Superior temporal gyrus (tissue), 1 donor: ENCODE results near the gene AUTS2.
"Not testable (repeated sequence)": the region's sequence is repeated elsewhere in the genome, so short reads cannot be mapped to it uniquely, and the experiment has no call there.

Source experiments
- DNase-seq: peaks from one replicate; pipeline ENCODE4 v3.0.0-alpha.2; 2016; ENCODE audit errors: extremely low spot score

AUTS2 gene

DNA sequence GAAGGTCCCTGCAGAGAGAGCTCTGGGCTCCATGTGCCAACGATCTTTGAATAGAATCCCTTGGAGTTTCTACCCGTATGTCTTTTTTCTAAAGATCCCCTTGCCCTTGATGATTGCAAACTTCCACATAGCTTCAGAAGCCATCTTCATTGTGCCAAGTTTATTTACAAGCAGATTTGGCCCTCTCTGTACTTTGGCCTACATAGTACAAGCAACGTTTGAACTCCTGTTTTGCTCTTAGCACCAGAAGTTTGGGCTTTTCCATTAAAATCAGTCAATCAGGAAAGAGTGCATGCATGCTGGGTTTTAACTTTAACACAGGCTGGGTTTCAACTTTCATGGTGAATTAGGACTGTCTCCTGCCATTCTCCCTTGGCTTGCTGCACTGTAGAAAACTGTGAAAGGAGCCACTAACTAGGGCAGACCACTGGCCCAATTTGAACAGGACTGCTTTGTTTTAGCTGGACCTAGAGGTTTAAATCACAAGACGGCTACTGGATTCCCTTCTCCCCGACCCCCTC lies 976.1 kb downstream of the AUTS2 start:
- DNase-seq: no peak

DNA sequence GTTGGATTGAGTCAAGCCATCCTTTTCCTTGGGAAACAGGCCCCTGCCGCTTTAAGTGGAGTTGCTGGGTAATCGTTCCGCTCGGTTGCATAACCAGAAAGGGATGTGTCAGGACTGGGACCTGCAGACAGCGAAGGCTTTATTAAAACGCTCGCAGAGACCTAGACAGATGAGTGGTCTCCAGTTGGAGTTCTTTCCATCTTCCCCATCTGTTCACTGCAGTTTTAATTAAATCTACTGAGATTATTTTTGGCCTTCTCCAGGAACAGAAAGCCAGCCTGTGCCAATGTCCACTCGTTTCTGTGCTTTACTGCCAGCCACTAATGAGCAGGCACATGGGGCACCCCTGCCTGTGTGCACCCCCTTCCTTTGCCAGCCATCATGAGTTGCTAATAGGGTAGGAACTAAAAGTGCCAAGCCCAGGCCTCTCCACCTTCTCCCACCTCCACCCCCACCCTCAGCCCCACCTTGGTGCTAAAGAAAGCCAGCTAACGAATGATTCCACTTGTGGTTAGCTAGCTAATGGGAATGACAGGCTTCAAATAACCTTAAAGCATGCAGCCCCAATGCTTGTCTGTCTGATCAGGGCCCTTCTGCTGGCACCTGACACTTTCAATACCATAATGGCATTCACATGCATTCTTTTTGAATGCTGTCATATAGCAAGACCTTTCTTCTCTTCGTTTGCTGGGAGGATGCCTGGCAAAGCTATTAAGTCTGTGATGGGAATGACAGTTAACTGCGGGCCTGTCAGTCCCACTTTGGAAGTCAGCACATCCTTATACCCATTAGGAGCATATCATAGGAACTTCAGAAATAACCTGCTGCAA lies 976.9 kb downstream of the AUTS2 start:
- peak; percentile 53 for DNase-seq

- DNase-seq: no peak
These were observed 978.8 kb downstream of the AUTS2 start for GRCh38 chr7:70577078-70577477.

DNA sequence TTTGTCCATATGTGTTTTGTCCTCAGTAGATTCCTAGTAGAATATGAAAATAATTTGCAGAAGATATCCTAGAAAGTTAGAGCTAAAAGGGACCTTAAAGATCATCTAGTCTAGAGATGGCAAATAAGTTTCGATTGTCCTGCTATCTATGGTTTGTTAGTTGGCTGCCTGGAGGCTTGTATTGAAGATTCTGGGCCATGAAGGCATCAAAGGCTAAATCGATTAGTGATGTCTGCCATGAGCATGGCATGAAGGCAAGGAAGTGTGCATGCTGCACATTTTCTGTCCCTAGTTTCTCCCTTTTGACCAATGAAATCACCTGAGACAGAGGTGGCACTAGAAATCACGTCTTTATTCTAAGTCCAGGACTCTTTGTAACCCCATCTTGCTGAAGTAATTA lies 979.9 kb downstream of the AUTS2 start:
- no peak for DNase-seq

- no peak for DNase-seq
These were observed 981.3 kb downstream of the AUTS2 start for GRCh38 chr7:70579397-70580097.

DNA sequence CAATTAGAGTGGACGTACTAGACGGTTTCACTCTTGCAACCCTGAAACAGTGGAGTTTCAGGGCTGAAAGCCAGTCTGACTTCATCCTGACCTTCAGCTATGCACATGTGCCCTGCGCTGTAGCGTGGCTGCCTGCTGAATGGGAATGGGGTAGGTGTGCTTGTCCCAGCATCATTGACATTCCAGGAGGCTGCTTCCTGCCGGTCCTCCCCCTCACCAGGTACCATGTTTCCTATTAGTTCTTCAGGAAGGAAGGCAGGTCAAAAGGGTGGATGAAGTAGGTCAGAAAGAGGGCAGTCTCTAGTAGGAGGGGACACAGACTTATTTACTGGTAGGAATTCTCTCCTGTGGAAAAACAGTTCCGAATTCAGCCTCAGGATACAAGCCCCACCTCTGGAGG lies 981.9 kb downstream of the AUTS2 start:
- DNase-seq: no peak

DNA sequence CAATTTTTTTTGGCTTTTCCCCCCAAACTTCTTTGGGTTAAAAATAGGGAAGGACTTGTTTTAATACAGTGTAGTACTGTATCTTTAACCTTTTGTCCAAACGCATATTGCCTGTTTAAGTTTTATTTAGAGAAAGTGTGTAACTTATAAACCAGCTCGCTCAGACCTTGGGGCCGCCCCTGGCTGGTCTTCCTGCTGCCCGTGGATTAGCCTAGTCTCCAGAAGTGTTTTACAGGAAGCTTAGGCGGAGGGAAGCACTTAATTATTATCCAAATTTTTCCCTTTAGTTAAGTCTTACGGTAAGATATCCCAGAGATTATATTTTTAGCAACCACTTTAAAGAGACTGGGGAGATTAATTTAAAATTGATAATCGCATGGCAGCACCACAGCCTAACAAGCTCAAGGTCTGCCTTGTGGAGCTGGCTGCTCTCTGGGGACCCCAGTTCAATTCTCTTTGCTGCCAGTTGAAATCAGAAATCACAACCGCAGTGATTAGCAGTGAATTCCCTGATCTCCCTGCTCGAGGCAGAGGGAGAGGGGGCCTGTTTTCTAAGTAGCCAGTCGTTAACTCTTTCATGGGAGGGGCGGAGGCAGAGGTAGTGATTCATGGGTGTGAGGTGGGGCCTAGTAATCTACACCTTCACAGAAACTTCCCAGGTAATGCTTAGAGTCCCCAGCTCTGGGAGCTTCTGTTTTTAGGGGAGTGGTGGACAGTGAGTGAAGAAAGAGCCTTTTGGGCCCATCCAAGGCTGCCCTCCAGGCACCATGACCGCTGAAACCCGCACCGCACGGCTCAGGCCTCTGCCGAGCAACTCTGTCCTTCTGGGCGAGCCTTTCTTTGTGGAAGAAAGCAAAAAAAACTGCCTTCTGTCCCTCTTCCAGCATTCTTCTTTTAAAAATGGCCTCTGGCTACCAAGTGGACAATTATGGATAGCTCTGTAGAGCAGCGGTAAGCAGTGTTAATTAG lies 984.9 kb downstream of the AUTS2 start:
- no peak for DNase-seq

DNA sequence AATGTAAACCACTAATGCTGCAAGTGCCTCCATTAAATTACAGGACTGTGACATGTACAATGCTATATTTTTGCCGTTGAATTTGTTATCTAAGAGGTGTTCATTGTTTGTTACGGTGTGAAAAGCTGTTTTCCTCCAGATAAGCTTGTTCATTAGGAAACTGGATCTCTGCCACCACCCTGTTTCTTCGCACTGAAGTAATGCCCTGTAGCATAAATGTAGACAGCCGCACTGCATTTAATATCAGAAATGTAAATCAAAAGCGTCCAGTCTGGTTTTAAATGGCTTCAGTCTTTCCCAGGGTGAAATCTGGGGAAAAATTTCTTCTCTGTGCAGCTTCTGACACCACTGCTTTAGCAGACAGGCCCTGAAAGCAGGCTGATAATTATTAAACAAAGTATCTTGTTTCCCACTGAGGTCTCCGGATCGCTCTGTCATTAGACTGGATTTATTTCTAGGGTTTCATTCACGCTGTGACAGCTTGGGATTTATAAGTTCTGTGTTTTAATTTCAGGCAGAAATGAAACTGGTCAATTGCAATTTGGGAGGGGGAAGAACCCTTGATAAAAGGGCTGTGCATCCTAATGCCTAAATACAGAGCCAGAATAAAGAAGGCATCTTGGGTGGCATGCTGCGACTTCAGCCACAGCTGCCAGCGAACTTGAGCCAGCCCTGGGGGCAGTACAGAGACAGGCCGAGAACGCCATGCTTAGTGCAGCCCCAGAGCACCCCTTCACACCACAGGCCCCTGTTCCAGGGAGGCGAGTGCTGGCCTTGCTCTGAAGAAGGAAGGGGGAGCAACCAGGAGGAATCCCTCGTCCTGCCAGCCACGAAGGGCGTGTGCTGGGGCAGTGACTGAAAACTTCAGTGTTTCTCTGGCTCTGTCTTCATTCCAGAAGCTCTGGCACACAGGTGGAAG lies 985.9 kb downstream of the AUTS2 start:
- no peak for DNase-seq

- no peak for DNase-seq
These were observed 986.8 kb downstream of the AUTS2 start for GRCh38 chr7:70585071-70585470.

- DNase-seq: no peak
These were observed 988.5 kb downstream of the AUTS2 start for GRCh38 chr7:70586822-70587221.

- no peak for DNase-seq
These were observed 989.5 kb downstream of the AUTS2 start for GRCh38 chr7:70587739-70588138.

DNA sequence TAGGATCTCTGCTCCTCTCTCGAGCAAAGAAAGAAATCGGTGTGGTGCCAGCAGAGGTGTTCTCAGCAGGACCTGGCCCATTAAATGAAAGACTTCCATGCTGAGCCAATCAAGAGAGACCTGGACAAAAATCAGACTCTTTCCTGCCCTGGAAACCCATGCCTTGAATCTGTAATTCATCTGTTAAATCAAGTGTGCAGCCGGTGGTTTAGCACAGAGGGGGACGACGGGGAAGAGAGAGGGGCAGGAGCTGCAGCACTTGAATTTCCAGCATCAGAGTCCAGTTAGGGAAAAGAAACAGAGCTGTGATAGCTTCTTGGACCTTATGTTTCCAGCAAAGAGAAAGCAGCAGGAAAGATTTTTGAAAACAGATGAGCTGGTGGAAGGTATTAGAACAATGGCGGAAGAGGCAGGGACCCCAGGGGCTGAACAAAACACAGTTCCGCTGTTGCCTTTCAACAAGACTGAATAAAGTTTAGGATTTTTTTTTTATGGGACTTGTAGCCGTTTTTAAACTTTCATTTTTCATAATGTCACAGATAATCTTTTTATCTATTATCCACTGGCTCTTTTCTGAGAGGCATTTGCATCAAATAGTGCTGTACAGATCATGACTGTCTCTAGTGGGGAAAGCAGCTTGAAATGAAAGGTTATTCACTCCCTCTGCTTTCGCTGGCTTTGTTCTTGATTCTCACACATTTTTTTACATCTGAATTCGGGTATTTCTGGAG lies 990.1 kb downstream of the AUTS2 start:
- no peak for DNase-seq

- DNase-seq: no peak
These were observed 990.7 kb downstream of the AUTS2 start for GRCh38 chr7:70589010-70589409.

- DNase-seq: no peak
These were observed 991.3 kb downstream of the AUTS2 start for GRCh38 chr7:70589590-70589989.

- DNase-seq: no peak
These were observed 992.0 kb downstream of the AUTS2 start for GRCh38 chr7:70590126-70590854.

DNA sequence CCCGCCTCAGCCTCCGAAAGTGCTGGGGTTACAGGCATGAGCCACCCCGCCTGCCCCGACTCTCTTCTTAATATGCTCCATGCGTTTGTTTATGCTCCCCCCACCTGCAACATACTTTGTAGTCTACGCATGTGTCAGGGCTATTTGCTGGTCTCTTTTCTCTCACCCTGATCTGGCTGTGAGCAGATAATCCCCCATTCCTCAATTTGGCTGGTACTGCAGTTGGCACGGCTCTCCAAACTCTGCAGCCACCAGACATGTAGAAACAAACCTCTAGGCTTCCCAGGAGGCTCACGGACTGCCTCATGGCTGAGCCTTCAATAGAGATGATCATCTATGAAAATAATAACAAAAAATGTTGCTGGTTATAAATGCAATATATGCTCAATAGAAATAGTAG lies 993.4 kb downstream of the AUTS2 start:
- DNase-seq: no peak

- DNase-seq: no peak
These were observed 993.9 kb downstream of the AUTS2 start for GRCh38 chr7:70592171-70592570.

DNA sequence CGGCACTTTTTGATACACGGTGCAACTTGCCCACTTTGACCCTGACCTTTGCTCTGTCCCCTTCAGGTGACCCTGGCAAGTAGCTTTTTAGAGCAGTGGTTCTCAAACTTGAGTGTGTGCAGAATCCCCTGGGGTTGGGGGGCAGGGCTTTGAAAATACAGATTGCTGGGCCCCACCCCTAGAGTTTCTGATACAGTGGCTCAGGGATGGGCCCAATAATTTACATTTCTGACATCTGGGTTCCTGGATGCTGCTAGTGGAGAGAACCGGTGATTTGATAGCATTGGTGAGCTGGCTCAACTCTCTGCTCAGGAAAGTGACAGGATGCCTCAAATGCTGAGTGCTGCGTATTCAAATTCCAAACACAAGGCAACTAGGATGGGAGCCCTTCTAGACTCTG lies 995.9 kb downstream of the AUTS2 start:
- DNase-seq: no peak

GRCh38 chr7:70594885-70595284 lies 996.6 kb downstream of the AUTS2 start:
- not testable (repeated sequence) for DNase-seq
